SU-DHL-6 (cell line): ENCODE measurements around the gene UXT.

Experiments
- H2AFZ ChIP-seq: fragments of 200-600 bp; sonication (generic); 2 replicates; pipeline ENCODE4 v1.6.1; 2014; ENCODE audit warnings: low read depth, mild to moderate bottlenecking, moderate library complexity, mixed read lengths, antibody characterized with exemption, low read length; ENCODE audit not compliant: severe bottlenecking
- H3F3A ChIP-seq: fragments of 200-600 bp; shearing (Covaris generic); 2 replicates; pipeline ENCODE4 v1.6.0; 2016; ENCODE audit warnings: antibody characterized with exemption, mild to moderate bottlenecking; ENCODE audit not compliant: insufficient read depth
- H3K27ac ChIP-seq: fragments of 200-600 bp; sonication (generic); 2 replicates; pipeline ENCODE4 v1.5.1; 2016; ENCODE audit warnings: low read depth, mild to moderate bottlenecking, low read length, moderate library complexity, mixed read lengths
- H3K27me3 ChIP-seq: fragments of 200-600 bp; sonication (generic), shearing (Covaris generic); 2 replicates; pipeline ENCODE4 v1.6.0; 2014; ENCODE audit warnings: mild to moderate bottlenecking, low read length
- H3K36me3 ChIP-seq: fragments of 200-600 bp; sonication (generic); 2 replicates; pipeline ENCODE4 v1.6.1; 2014; ENCODE audit warnings: mild to moderate bottlenecking, low read length, mixed read lengths
- H3K4me2 ChIP-seq: fragments of 300-600, 200-600 bp; shearing (Covaris generic), sonication (generic); 2 replicates; pipeline ENCODE4 v1.6.0; 2014; ENCODE audit warnings: low read length, low read depth, mild to moderate bottlenecking; ENCODE audit not compliant: poor library complexity, severe bottlenecking
- H3K4me3 ChIP-seq: fragments of 200-600 bp; sonication (generic); 2 replicates; pipeline ENCODE4 v1.5.1; 2014; ENCODE audit warnings: antibody characterized with exemption, low read length, mild to moderate bottlenecking, mixed read lengths; ENCODE audit not compliant: insufficient read depth, poor library complexity, severe bottlenecking
- H3K79me2 ChIP-seq: fragments of 200-600 bp; sonication (generic); 2 replicates; pipeline ENCODE4 v1.6.1; 2014; ENCODE audit warnings: mild to moderate bottlenecking, low read length, moderate library complexity; ENCODE audit not compliant: insufficient read depth
- H3K9ac ChIP-seq: fragments of 200-600 bp; sonication (generic); 2 replicates; pipeline ENCODE4 v1.7.0; 2014; ENCODE audit warnings: mild to moderate bottlenecking, low read length
- H3K9me2 ChIP-seq: fragments of 200-600 bp; sonication (generic); replicated peaks from 2 replicates; pipeline ENCODE4 v1.6.1; 2014; ENCODE audit warnings: low read length; ENCODE audit not compliant: insufficient read depth
- H3K9me3 ChIP-seq: fragments of 200-600 bp; sonication (generic); 2 replicates; pipeline ENCODE4 v1.6.1; 2014; ENCODE audit warnings: low read length, mixed read lengths; ENCODE audit not compliant: insufficient read depth
- H4K20me1 ChIP-seq: fragments of 200-600 bp; sonication (generic); 2 replicates; pipeline ENCODE4 v1.6.1; 2014; ENCODE audit warnings: low read depth, mild to moderate bottlenecking, antibody characterized with exemption, low read length, moderate library complexity, mixed read lengths
- EZH2phosphoT487 ChIP-seq: fragments of 200-600 bp; sonication (generic), shearing (Covaris generic); conservative IDR thresholded peaks from 2 replicates; pipeline ENCODE4 v1.6.1; 2018; ENCODE audit warnings: mild to moderate bottlenecking, antibody characterized with exemption, low read length, moderate library complexity, mixed read lengths
- TF ChIP-seq, protein P1 (sequence below): fragments of 200-600 bp; sonication (generic); IDR thresholded peaks from one replicate; pipeline ENCODE4 v1.5.1; 2017; ENCODE audit warnings: antibody characterized with exemption, mild to moderate bottlenecking, low read length, moderate library complexity; ENCODE audit not compliant: insufficient read depth, poor library complexity, severe bottlenecking

Gene UXT

GRCh38 chrX:47637546-47638195 lies 21.3 kb downstream of the UXT start:
- no peak overlapping the region for H3K4me3 ChIP-seq
- no peaks in the 10 kb centered on the region for H4K20me1 ChIP-seq
- H3K27me3 ChIP-seq = no peaks in the 10 kb centered on the region
- no peak overlapping the region for H3K4me2 ChIP-seq
- H2AFZ ChIP-seq = no peak overlapping the region
- no peaks in the 10 kb centered on the region for H3K79me2 ChIP-seq
- H3K9ac ChIP-seq = no peak overlapping the region
- H3K9me2 ChIP-seq = no peaks in the 10 kb centered on the region
- H3K9me3 ChIP-seq = no peaks in the 10 kb centered on the region
- TF ChIP-seq, protein P1, sequence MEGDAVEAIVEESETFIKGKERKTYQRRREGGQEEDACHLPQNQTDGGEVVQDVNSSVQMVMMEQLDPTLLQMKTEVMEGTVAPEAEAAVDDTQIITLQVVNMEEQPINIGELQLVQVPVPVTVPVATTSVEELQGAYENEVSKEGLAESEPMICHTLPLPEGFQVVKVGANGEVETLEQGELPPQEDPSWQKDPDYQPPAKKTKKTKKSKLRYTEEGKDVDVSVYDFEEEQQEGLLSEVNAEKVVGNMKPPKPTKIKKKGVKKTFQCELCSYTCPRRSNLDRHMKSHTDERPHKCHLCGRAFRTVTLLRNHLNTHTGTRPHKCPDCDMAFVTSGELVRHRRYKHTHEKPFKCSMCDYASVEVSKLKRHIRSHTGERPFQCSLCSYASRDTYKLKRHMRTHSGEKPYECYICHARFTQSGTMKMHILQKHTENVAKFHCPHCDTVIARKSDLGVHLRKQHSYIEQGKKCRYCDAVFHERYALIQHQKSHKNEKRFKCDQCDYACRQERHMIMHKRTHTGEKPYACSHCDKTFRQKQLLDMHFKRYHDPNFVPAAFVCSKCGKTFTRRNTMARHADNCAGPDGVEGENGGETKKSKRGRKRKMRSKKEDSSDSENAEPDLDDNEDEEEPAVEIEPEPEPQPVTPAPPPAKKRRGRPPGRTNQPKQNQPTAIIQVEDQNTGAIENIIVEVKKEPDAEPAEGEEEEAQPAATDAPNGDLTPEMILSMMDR = no peak
- no peak for TF ChIP-seq EZH2phosphoT487
- H3F3A ChIP-seq = no peaks in the 10 kb centered on the region
- H3K36me3 ChIP-seq = peaks cover 5% of the 10 kb centered on the region; the same call in 1 of the 2 replicates
- H3K27ac ChIP-seq = no peak overlapping the region

DNA sequence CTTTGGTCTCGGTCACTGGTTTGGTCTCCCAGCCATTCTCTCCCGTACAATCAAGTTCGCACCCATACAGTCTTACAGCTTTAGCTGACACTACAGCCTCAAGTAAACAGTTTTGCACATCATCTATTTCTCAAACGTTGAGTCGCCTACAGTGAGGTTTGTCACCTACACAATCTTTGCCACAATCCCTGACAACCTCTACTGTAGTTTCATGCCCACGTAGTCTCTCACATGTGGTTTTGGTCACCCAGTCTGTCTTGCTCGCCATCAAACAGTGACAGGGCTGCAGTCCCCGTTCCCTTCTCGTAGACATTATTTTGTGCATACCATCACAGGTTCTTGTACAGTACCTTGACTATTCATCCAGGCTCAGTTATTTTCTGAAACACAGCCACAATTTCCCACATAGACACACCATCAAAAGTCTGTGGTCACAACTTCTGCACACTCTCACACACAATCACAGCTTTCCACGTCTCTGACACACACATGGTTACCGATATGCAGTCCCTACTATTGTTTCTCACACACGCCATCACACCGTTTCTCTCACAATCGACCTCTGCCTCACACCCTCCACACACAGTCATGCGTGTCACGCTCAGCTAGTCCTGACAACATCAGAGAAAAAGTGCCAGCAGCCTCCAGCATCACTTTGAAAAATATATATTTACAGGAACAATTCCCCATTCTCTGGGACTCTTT lies 24.0 kb downstream of the UXT start:
- no peaks in the 10 kb centered on the region for H3K9me2 ChIP-seq
- no peak overlapping the region for H3K9ac ChIP-seq
- no peaks in the 10 kb centered on the region for H3K79me2 ChIP-seq
- no peaks in the 10 kb centered on the region for H3K9me3 ChIP-seq
- no peaks in the 10 kb centered on the region for H4K20me1 ChIP-seq
- no peaks in the 10 kb centered on the region for H3F3A ChIP-seq
- TF ChIP-seq, protein P1 = no peak
- TF ChIP-seq EZH2phosphoT487 = no peak
- H2AFZ ChIP-seq = no peak overlapping the region
- H3K36me3 ChIP-seq = peaks cover under 1% of the 10 kb centered on the region; the same call in 1 of the 2 replicates
- no peak overlapping the region for H3K27ac ChIP-seq
- no peak overlapping the region for H3K4me3 ChIP-seq
- H3K27me3 ChIP-seq = no peaks in the 10 kb centered on the region
- H3K4me2 ChIP-seq = no peak overlapping the region

GRCh38 chrX:47633689-47634590 lies 25.0 kb downstream of the UXT start:
- Histone ChIP-seq H3K4me2 (no peak overlapping the region), H3K9me3 (no peaks in the 10 kb centered on the region), H3K4me3 (no peak overlapping the region), H3K27me3 (no peaks in the 10 kb centered on the region), H3K9ac (no peak overlapping the region), H3K9me2 (no peaks in the 10 kb centered on the region), H4K20me1 (no peaks in the 10 kb centered on the region), H3K36me3 (no peaks in the 10 kb centered on the region), H3K27ac (no peak overlapping the region), H3F3A (no peaks in the 10 kb centered on the region), H2AFZ (no peak overlapping the region), H3K79me2 (no peaks in the 10 kb centered on the region)
- no peak for TF ChIP-seq EZH2phosphoT487
- TF ChIP-seq, protein P1 = no peak
